ENCODE data around the gene TMEM151A.

GRCh38 chr11:66311965-66312548, 20.4 kb downstream of the TMEM151A start:
- TF ChIP-seq CTCF (IDR thresholded peaks at IDR 0.05) (peak; percentile 42 to 89 (median 78)), POLR2A (IDR thresholded peaks at IDR 0.05) (peak in 1 of 2 donors; percentile 60)
